ENCODE measurements around the gene SYNE1. TPM values are rescaled to one million over a fixed set of nuclear protein-coding genes. Genes with fewer than 3 reads are reported as not detected.
"Not testable (repeated sequence)": the region's sequence is repeated elsewhere in the genome, so short reads cannot be mapped to it uniquely, and the experiment has no call there.

SYNE1 gene
- total RNA-seq, 1 donor from 2014 or later, result 26.6 TPM

GRCh38 chr6:152496731-152497130, 140.4 kb downstream of the SYNE1 start:
- no peak overlapping the region for H3K27ac Mint-ChIP-seq
- no peaks in the 10 kb centered on the region for H3K9me3 Mint-ChIP-seq
- no peaks in the 10 kb centered on the region for H3K36me3 Mint-ChIP-seq
- no peak overlapping the region for H3K4me3 Mint-ChIP-seq
- H3K27me3 Mint-ChIP-seq, result no peaks in the 10 kb centered on the region
- TF ChIP-seq CTCF (conservative IDR thresholded peaks at IDR 0.05), result no peak
- no peaks in the 10 kb centered on the region for H3K4me1 Mint-ChIP-seq (ENCODE audit: unreplicated experiment)
- DNase-seq (ENCODE audit: extremely low spot score, unreplicated experiment), result no peak

- not testable (repeated sequence) for H3K9me3 Mint-ChIP-seq; DNase-seq (ENCODE audit: extremely low spot score, unreplicated experiment); H3K27me3 Mint-ChIP-seq; H3K27ac Mint-ChIP-seq; H3K36me3 Mint-ChIP-seq; H3K4me1 Mint-ChIP-seq (ENCODE audit: unreplicated experiment); H3K4me3 Mint-ChIP-seq
Observed at GRCh38 chr6:152495456-152495855, 141.7 kb downstream of the SYNE1 start.

GRCh38 chr6:152492281-152492680, 144.9 kb downstream of the SYNE1 start:
- not testable (repeated sequence) for H3K27ac Mint-ChIP-seq; DNase-seq (ENCODE audit: extremely low spot score, unreplicated experiment); H3K36me3 Mint-ChIP-seq; H3K9me3 Mint-ChIP-seq; H3K4me1 Mint-ChIP-seq (ENCODE audit: unreplicated experiment); H3K4me3 Mint-ChIP-seq; H3K27me3 Mint-ChIP-seq

GRCh38 chr6:152491501-152491900, 145.7 kb downstream of the SYNE1 start:
- not testable (repeated sequence) for H3K27me3 Mint-ChIP-seq; H3K36me3 Mint-ChIP-seq; H3K27ac Mint-ChIP-seq; H3K9me3 Mint-ChIP-seq; H3K4me3 Mint-ChIP-seq; DNase-seq (ENCODE audit: extremely low spot score, unreplicated experiment); H3K4me1 Mint-ChIP-seq (ENCODE audit: unreplicated experiment)

GRCh38 chr6:152490971-152491378, 146.2 kb downstream of the SYNE1 start:
- not testable (repeated sequence) for H3K9me3 Mint-ChIP-seq; H3K4me1 Mint-ChIP-seq (ENCODE audit: unreplicated experiment); H3K27ac Mint-ChIP-seq; H3K27me3 Mint-ChIP-seq; H3K36me3 Mint-ChIP-seq; DNase-seq (ENCODE audit: extremely low spot score, unreplicated experiment); H3K4me3 Mint-ChIP-seq

GRCh38 chr6:152484806-152485205, 152.4 kb downstream of the SYNE1 start:
- TF ChIP-seq CTCF (conservative IDR thresholded peaks at IDR 0.05), result no peak
- no peak overlapping the region for H3K27ac Mint-ChIP-seq

GRCh38 chr6:152482289-152482688, 154.9 kb downstream of the SYNE1 start:
- H3K36me3 Mint-ChIP-seq, result no peaks in the 10 kb centered on the region
- no peaks in the 10 kb centered on the region for H3K4me1 Mint-ChIP-seq (ENCODE audit: unreplicated experiment)
- TF ChIP-seq CTCF (conservative IDR thresholded peaks at IDR 0.05), result no peak
- no peak for DNase-seq (ENCODE audit: extremely low spot score, unreplicated experiment)
- no peak overlapping the region for H3K4me3 Mint-ChIP-seq
- no peaks in the 10 kb centered on the region for H3K27me3 Mint-ChIP-seq
- H3K27ac Mint-ChIP-seq, result no peak overlapping the region
- no peaks in the 10 kb centered on the region for H3K9me3 Mint-ChIP-seq

More at GRCh38 chr6:152484806-152485205, 152.4 kb downstream of the SYNE1 start:
- no peaks in the 10 kb centered on the region for H3K4me1 Mint-ChIP-seq (ENCODE audit: unreplicated experiment)
- no peak for DNase-seq (ENCODE audit: extremely low spot score, unreplicated experiment)
- H3K9me3 Mint-ChIP-seq, result no peaks in the 10 kb centered on the region
- H3K36me3 Mint-ChIP-seq, result no peaks in the 10 kb centered on the region
- H3K27me3 Mint-ChIP-seq, result no peaks in the 10 kb centered on the region
- no peak overlapping the region for H3K4me3 Mint-ChIP-seq

- Mint-ChIP-seq H3K4me3 (no peak overlapping the region), H3K9me3 (no peaks in the 10 kb centered on the region), H3K27me3 (no peaks in the 10 kb centered on the region), H3K36me3 (no peaks in the 10 kb centered on the region), H3K4me1 (ENCODE audit: unreplicated experiment) (no peaks in the 10 kb centered on the region), H3K27ac (no peak overlapping the region)
- DNase-seq (ENCODE audit: extremely low spot score, unreplicated experiment), result no peak
- TF ChIP-seq CTCF (conservative IDR thresholded peaks at IDR 0.05), result no peak
Observed at GRCh38 chr6:152478377-152479010, 158.7 kb downstream of the SYNE1 start.

Data from type B pancreatic cell (in vitro differentiated cells).